ENCODE data around the gene TLE6. TPM values are rescaled to one million over a fixed set of nuclear protein-coding genes. Genes with fewer than 3 reads are reported as not detected.

The TLE6 gene
- total and polyA plus RNA-seq, 2 of the 8 experiments (the other 6 are each of a cell fraction or from before 2014, with no cell fraction given): 2.5 to 2.9 TPM

DNA sequence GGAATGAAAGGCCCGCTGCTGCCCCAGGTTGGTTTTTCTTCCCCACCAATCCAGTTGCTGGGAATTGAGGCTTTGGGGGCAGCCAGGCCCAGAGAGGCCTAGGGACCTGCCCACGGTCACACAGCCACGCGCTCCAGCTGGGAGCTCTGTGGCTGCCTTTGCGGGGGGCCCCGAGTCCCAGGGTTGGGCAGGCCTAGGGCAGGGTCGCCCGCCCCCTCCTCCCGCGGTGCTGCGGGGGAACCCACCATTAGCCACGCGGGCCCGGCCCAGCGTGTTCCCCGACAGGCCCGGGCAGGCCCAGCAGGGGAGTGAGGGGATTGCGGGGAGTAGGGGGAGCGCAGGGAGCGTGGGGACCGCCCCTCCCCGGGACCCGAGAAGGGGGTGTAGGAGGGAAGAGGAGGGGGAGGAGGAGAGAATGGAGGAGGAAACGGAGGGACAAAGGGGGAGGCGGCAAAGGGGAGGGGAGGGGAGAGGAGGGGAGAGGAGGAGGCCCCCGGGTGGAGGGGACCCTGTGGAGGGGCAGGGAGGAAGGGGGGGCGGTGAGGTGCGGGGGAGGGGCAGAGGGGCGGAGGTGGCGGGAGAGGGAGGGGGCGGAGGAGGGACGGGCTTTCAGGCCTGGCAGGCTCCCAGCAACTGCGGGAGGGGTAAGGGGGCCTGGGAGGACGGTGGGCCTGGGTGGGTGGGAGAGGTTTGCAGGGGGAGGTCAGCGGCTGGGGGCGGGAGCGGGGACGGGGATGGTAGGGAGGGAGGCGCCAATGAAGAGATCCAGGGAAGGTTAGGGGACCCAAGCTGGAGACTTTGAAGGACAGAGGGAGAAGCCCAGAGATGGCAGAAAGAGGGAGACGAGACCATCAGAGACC is 64.6 kb downstream of the TLE6 start:
- Histone ChIP-seq H3K9ac (replicated peaks in 1 of 4; ENCODE audit: extremely low read depth in 1 of 4, low read depth in 3 of 4, low read length in 3 of 4) (0 out of 7 replicates have a peak overlapping the region, but pooled peaks of 1 of the 4 experiments have one; percentile 15), H3K79me1 (ENCODE audit: low read depth, low read length) (no peaks in the 10 kb centered on the region)

More for the DNA sequence above, 64.6 kb downstream of the TLE6 start:
- Histone ChIP-seq H2BK120ac (replicated peaks; ENCODE audit: low read depth, low read length) (no peak overlapping the region), H3K27me3 (replicated peaks in 1 of 4; ENCODE audit: control insufficient read depth in 3 of 4, extremely low read depth in 1 of 4, insufficient read depth in 3 of 4, low read length in 3 of 4) (peaks cover 0 to 2% (median 1%) of the 10 kb centered on the region in 4 experiments; a peak in 3 of 7 replicates), H2BK12ac (ENCODE audit: low read depth, low read length) (peak overlapping the region; percentile 39; the same call in 1 of the 2 replicates), H2BK5ac (ENCODE audit: low read depth, low read length) (peak overlapping the region; percentile 71; the same call in 1 of the 2 replicates), H4K8ac (ENCODE audit: extremely low read depth, insufficient read depth, low read length) (no peak overlapping the region; the same call in 1 of the 2 replicates), H3K4ac (replicated peaks; ENCODE audit: insufficient read length, low read depth, low read length) (no peak overlapping the region), H3K4me1 (replicated peaks in 1 of 4; ENCODE audit: control insufficient read depth in 3 of 4, insufficient read depth in 4 of 4, low read length in 3 of 4) (peaks cover 7 to 18% (median 10%) of the 10 kb centered on the region in 4 experiments), H4K20me1 (replicated peaks in 1 of 2; ENCODE audit: control insufficient read depth in 1 of 2, insufficient read depth in 2 of 2, low read length in 2 of 2) (no peaks in the 10 kb centered on the region), H3K14ac (ENCODE audit: insufficient read length) (no peak overlapping the region), H3K56ac (replicated peaks; ENCODE audit: insufficient read length, low read depth, low read length) (peak overlapping the region; percentile 79), H2AK5ac (ENCODE audit: low read depth, low read length) (peak overlapping the region; percentile 53; the same call in 1 of the 2 replicates), H4K5ac (ENCODE audit: insufficient read length, low read depth, low read length) (no peak overlapping the region), H4K91ac (replicated peaks; ENCODE audit: insufficient read length, low read length) (peak overlapping the region; percentile 34), H3K4me3 (ENCODE audit: extremely low read depth in 1 of 4, insufficient read depth in 2 of 4, low read depth in 3 of 4, low read length in 4 of 4) (peak overlapping the region in 2 of 4 experiments; percentile 25 to 65; a peak in 5 of 8 replicates), H3K27ac (ENCODE audit: low read depth, low read length) (no peak overlapping the region), H3K18ac (ENCODE audit: extremely low read depth, low read length) (peak overlapping the region; percentile 75; the same call in 1 of the 2 replicates), H3K23me2 (ENCODE audit: low read depth, low read length) (peaks cover 8% of the 10 kb centered on the region; the same call in 1 of the 2 replicates), H3K9me3 (ENCODE audit: insufficient read depth in 2 of 2, low read depth in 1 of 2, low read length in 1 of 2) (no peaks in the 10 kb centered on the region), H3K23ac (ENCODE audit: insufficient read length) (no peak overlapping the region), H2BK20ac (ENCODE audit: low read length) (no peak overlapping the region), H3K79me2 (ENCODE audit: control insufficient read depth in 1 of 2, insufficient read depth in 2 of 2, low read length in 2 of 2) (no peaks in the 10 kb centered on the region), H2BK15ac (ENCODE audit: low read length) (no peak overlapping the region), H3K4me2 (ENCODE audit: insufficient read depth in 1 of 2, low read depth in 2 of 2, low read length in 2 of 2) (peak overlapping the region; percentile 62), H3K36me3 (ENCODE audit: control insufficient read depth in 2 of 4, insufficient read depth in 4 of 4, low read length in 3 of 4) (no peaks in the 10 kb centered on the region), H2AFZ (ENCODE audit: low read length) (peak overlapping the region; percentile 40; the same call in 1 of the 2 replicates)
- CTCF ChIA-PET (ENCODE audit: partially characterized antibody): interaction anchor here (0.6 to 6.3 kb wide), 11 partner anchors 10 to 84 kb away, joined by 3 to 36 read pairs (median 4); no protein-coding TSS in a partner anchor
- FAIRE-seq: no peak
- peak in 1 of 2 experiments; percentile 58 for DNase-seq (ENCODE audit: low read depth in 1 of 2, low spot score in 2 of 2)
- TF ChIP-seq CEBPB (IDR thresholded peaks at IDR 0.05; ENCODE audit: low read depth, low read length) (no peak), KDM1A (IDR thresholded peaks at IDR 0.05; ENCODE audit: borderline replicate concordance, low read length) (peak; percentile 91; the same call in 1 of the 2 replicates)
- POLR2A ChIA-PET (ENCODE audit: partially characterized antibody): interaction anchor here (0.8 to 4.0 kb wide), 9 partner anchors 9 to 68 kb away, joined by 3 to 25 read pairs (median 4); no protein-coding TSS in a partner anchor
- 7% methylated on average over 12 of the region's 40 CpGs; no CpG with 5 or more reads in 1 of the 2 experiments for WGBS, 2 experiments (ENCODE audit: extremely low coverage in 1 of 2, insufficient coverage in 1 of 2, insufficient read length in 1 of 2, insufficient replicate concordance in 2 of 2, low coverage in 1 of 2, low lambda C conversion rate in 2 of 2, missing lambda C conversion rate in 1 of 2)
